ENCODE data around the gene PDE11A. TPM values are rescaled to one million over a fixed set of nuclear protein-coding genes. Genes with fewer than 3 reads are reported as not detected.

PDE11A gene
- total and polyA plus RNA-seq, 2 of the 8 experiments (the other 6 are each of a cell fraction or from before 2014, with no cell fraction given), result 0.19 to 0.23 TPM

DNA sequence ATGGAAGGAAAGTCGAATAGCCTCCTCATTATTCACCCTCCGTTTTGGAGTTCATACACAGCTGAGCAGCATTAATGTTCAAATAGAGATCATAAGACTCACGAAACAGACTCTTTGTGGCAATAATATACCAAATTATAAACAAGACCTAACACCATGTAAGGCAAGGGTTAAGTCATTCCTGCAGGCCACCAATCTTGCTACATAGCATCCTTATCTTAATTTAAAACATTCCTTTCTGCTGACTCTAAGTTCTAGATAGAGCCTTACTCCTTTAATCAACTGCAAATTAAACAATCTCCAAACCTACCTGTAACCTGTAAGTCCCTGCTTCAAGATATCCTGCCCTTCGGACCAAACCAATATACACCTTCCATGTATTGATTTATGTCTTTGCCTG lies 178.0 kb downstream of the PDE11A start:
- no peak overlapping the region for H3K9ac ChIP-seq (replicated peaks in 1 of 4; ENCODE audit: extremely low read depth in 1 of 4, low read depth in 3 of 4, low read length in 3 of 4)
- H2BK5ac ChIP-seq (ENCODE audit: low read depth, low read length), result no peak overlapping the region
- H2BK12ac ChIP-seq (ENCODE audit: low read depth, low read length), result no peak overlapping the region
- no peaks in the 10 kb centered on the region for H3K36me3 ChIP-seq (ENCODE audit: control insufficient read depth in 2 of 4, insufficient read depth in 4 of 4, low read length in 3 of 4)
- no peaks in the 10 kb centered on the region for H3K79me2 ChIP-seq (ENCODE audit: control insufficient read depth in 1 of 2, insufficient read depth in 2 of 2, low read length in 2 of 2)
- CTCF ChIA-PET (ENCODE audit: partially characterized antibody), result interaction anchor here (1.4 kb wide), 1 partner anchor 95 kb away, joined by 4 read pairs; no protein-coding TSS in a partner anchor
- H3K27me3 ChIP-seq (replicated peaks in 1 of 4; ENCODE audit: control insufficient read depth in 3 of 4, extremely low read depth in 1 of 4, insufficient read depth in 3 of 4, low read length in 3 of 4), result no peaks in the 10 kb centered on the region
- H3K4me1 ChIP-seq (replicated peaks in 1 of 4; ENCODE audit: control insufficient read depth in 3 of 4, insufficient read depth in 4 of 4, low read length in 3 of 4), result peaks cover 0 to 6% (median 4%) of the 10 kb centered on the region in 4 experiments; a peak in 6 of 7 replicates
- H3K18ac ChIP-seq (ENCODE audit: extremely low read depth, low read length), result no peak overlapping the region
- no peaks in the 10 kb centered on the region for H3K9me3 ChIP-seq (ENCODE audit: insufficient read depth in 2 of 2, low read depth in 1 of 2, low read length in 1 of 2)
- POLR2A ChIA-PET (ENCODE audit: partially characterized antibody), result interaction anchor here (1.3 kb wide), 1 partner anchor 8 kb away, joined by 3 read pairs; no protein-coding TSS in a partner anchor
- H4K91ac ChIP-seq (replicated peaks; ENCODE audit: insufficient read length, low read length), result no peak overlapping the region
- no peak overlapping the region for H3K4me2 ChIP-seq (ENCODE audit: insufficient read depth in 1 of 2, low read depth in 2 of 2, low read length in 2 of 2)
- no peak overlapping the region for H2BK120ac ChIP-seq (replicated peaks; ENCODE audit: low read depth, low read length)
- no peak overlapping the region for H2AFZ ChIP-seq (ENCODE audit: low read length)
- no peak overlapping the region for H4K8ac ChIP-seq (ENCODE audit: extremely low read depth, insufficient read depth, low read length)
- no peak overlapping the region for H3K14ac ChIP-seq (ENCODE audit: insufficient read length)
- FAIRE-seq (no peak), DNase-seq (ENCODE audit: low read depth in 1 of 2, low spot score in 2 of 2) (no peak)
- H2BK15ac ChIP-seq (ENCODE audit: low read length), result no peak overlapping the region
- H4K20me1 ChIP-seq (replicated peaks in 1 of 2; ENCODE audit: control insufficient read depth in 1 of 2, insufficient read depth in 2 of 2, low read length in 2 of 2), result no peaks in the 10 kb centered on the region
- WGBS, 2 experiments (ENCODE audit: extremely low coverage in 1 of 2, insufficient coverage in 1 of 2, insufficient read length in 1 of 2, insufficient replicate concordance in 2 of 2, low coverage in 1 of 2, low lambda C conversion rate in 2 of 2, missing lambda C conversion rate in 1 of 2), result 95% methylated on average over 4 of the region's 4 CpGs; no CpG with 5 or more reads in 1 of the 2 experiments
- H4K5ac ChIP-seq (ENCODE audit: insufficient read length, low read depth, low read length), result no peak overlapping the region
- H3K23me2 ChIP-seq (ENCODE audit: low read depth, low read length), result no peaks in the 10 kb centered on the region
- no peak overlapping the region for H3K4ac ChIP-seq (replicated peaks; ENCODE audit: insufficient read length, low read depth, low read length)
- no peak overlapping the region for H3K4me3 ChIP-seq (ENCODE audit: extremely low read depth in 1 of 4, insufficient read depth in 2 of 4, low read depth in 3 of 4, low read length in 4 of 4)
- no peak overlapping the region for H3K23ac ChIP-seq (ENCODE audit: insufficient read length)
- no peak overlapping the region for H2AK5ac ChIP-seq (ENCODE audit: low read depth, low read length)
- no peaks in the 10 kb centered on the region for H3K79me1 ChIP-seq (ENCODE audit: low read depth, low read length)
- H2BK20ac ChIP-seq (ENCODE audit: low read length), result no peak overlapping the region
- no peak overlapping the region for H3K56ac ChIP-seq (replicated peaks; ENCODE audit: insufficient read length, low read depth, low read length)
- H3K27ac ChIP-seq (ENCODE audit: low read depth, low read length), result no peak overlapping the region
- TF ChIP-seq SIRT6 (IDR thresholded peaks at IDR 0.05; ENCODE audit: low read length), result no peak
- no peak for TF ChIP-seq MAFK (IDR thresholded peaks at IDR 0.05; ENCODE audit: low read depth, low read length)
- no peak for TF ChIP-seq CTCF (IDR thresholded peaks at IDR 0.05; ENCODE audit: control extremely low read depth in 1 of 3, insufficient read depth in 1 of 3, low read depth in 1 of 3, low read length in 3 of 3)
- TF ChIP-seq SIN3A (conservative IDR thresholded peaks at IDR 0.05 in 1 of 2, IDR thresholded peaks at IDR 0.05 in 1 of 2; ENCODE audit: low read depth in 1 of 2, low read length in 2 of 2), result no peak
- no peak for TF ChIP-seq HDAC2 (IDR thresholded peaks at IDR 0.05; ENCODE audit: borderline replicate concordance in 1 of 2, low read depth in 2 of 2, low read length in 2 of 2)
- TF ChIP-seq FOSL1 (IDR thresholded peaks at IDR 0.05; ENCODE audit: insufficient read depth, low read depth, low read length), result no peak
- no peak for TF ChIP-seq SP2 (IDR thresholded peaks at IDR 0.05; ENCODE audit: low read length)
- TF ChIP-seq JUND (IDR thresholded peaks at IDR 0.05; ENCODE audit: low read length), result no peak
- TF ChIP-seq POU5F1 (IDR thresholded peaks at IDR 0.05; ENCODE audit: low read depth, low read length), result no peak

All from H1 (cell line).